K562 (cell line): ENCODE measurements around the gene HPCAL1. TPM values are rescaled to one million over a fixed set of nuclear protein-coding genes. Genes with fewer than 3 reads are reported as not detected.

Source experiments
- ATF1 ChIP-seq, 2 experiments: fragments of 450-650 bp in 1 of 2; IDR thresholded peaks; 2 replicates each; pipeline ENCODE4 v1.6.1; 2016; ENCODE audit warnings: missing compliant biosample characterization in 1 of 2, missing genetic modification characterization in 1 of 2
- ETV6 ChIP-seq, 3 experiments: fragments of 150-350 bp in 1 of 3; sonication (generic) in 1 of 3; formaldehyde crosslinking in 1 of 3; IDR thresholded peaks; 2 replicates each; pipeline versions ENCODE4 v1.6.1 to v1.8.0; 2014 to 2022; ENCODE audit warnings: borderline replicate concordance in 2 of 3, low read depth in 2 of 3, antibody characterized with exemption in 1 of 3, low read length in 1 of 3, mild to moderate bottlenecking in 1 of 3, missing genetic modification reagents in 1 of 3
- NCOA4 ChIP-seq: fragments of 450-650 bp; IDR thresholded peaks from 2 replicates; pipeline ENCODE4 v1.6.1; 2018; ENCODE audit warnings: mild to moderate bottlenecking; ENCODE audit not compliant: partially characterized antibody
- NELFE ChIP-seq: IDR thresholded peaks from 2 replicates; pipeline ENCODE4 v1.6.1; 2011; ENCODE audit warnings: mild to moderate bottlenecking; ENCODE audit not compliant: insufficient read depth, insufficient read length
- NFE2 ChIP-seq: IDR thresholded peaks from 2 replicates; pipeline ENCODE4 v1.6.1; 2014; ENCODE audit warnings: antibody characterized with exemption, low read depth
- NUFIP1 ChIP-seq: fragments of 450-650 bp; IDR thresholded peaks from 2 replicates; pipeline ENCODE4 v1.6.1; 2018; ENCODE audit not compliant: partially characterized antibody
- PHF20 ChIP-seq: fragments of 450-650 bp; IDR thresholded peaks from 2 replicates; pipeline ENCODE4 v1.6.1; 2018; ENCODE audit not compliant: partially characterized antibody
- SP2 ChIP-seq: IDR thresholded peaks from 2 replicates; pipeline ENCODE4 v1.6.1; 2011; ENCODE audit warnings: mild to moderate bottlenecking, low read depth, low read length, moderate library complexity; ENCODE audit not compliant: poor library complexity, severe bottlenecking; ENCODE audit errors: extremely low read depth
- SREBF1 ChIP-seq: fragments of 150-350 bp; IDR thresholded peaks from 2 replicates; pipeline ENCODE4 v1.6.1; 2014; ENCODE audit warnings: antibody characterized with exemption, low read depth, low read length, borderline replicate concordance
- SREBF2 ChIP-seq: sonication (generic); formaldehyde crosslinking; IDR thresholded peaks from 2 replicates; pipeline ENCODE4 v1.4.0; 2020; ENCODE audit warnings: mild to moderate bottlenecking, missing genetic modification reagents
- SUPT5H ChIP-seq: fragments of 450-650 bp; IDR thresholded peaks from 2 replicates; pipeline ENCODE4 v1.6.1; 2016
- U2AF2 ChIP-seq: fragments of 200-400 bp; formaldehyde crosslinking; optimal IDR thresholded peaks from 2 replicates; pipeline ENCODE3; 2017; ENCODE audit warnings: low read depth, mild to moderate bottlenecking, low read length
- ZC3H8 ChIP-seq: fragments of 450-650 bp; IDR thresholded peaks from 2 replicates; pipeline ENCODE4 v1.6.1; 2017
- ZNF146 ChIP-seq: IDR thresholded peaks from one replicate; pipeline ENCODE4 v1.6.1; 2018; ENCODE audit warnings: missing compliant biosample characterization; ENCODE audit not compliant: unreplicated experiment
- ZNF3 ChIP-seq: fragments of 250-450 bp; sonication (Bioruptor Pico); IDR thresholded peaks from 2 replicates; pipeline ENCODE4 v1.5.0; 2021; ENCODE audit warnings: mild to moderate bottlenecking, moderate library complexity
- ZNF780A ChIP-seq: fragments of 250-450 bp; sonication (Bioruptor Pico); IDR thresholded peaks from 2 replicates; pipeline ENCODE4 v1.5.0; 2021; ENCODE audit warnings: mild to moderate bottlenecking
- polyA plus RNA-seq, 8 experiments: library from polyadenylated mRNA; depleted of rRNA in 4 of 8; stranded (reverse) in 5 of 8; unstranded in 3 of 8; fragments of >200 nt; fragmentation: Nextera tagmentation in 2 of 8; fragmentation: Illumina TruSeq in 1 of 8; extraction: Ambion mirVana in 2 of 8; extraction: Trizol in 1 of 8; gene quantifications; 2 replicates each; pipeline versions ENCODE4 v1.2.1 to v1.2.3, GENCODE V29; 2011 to 2014; ENCODE audit warnings: inconsistent platforms in 1 of 8, missing spikeins in 1 of 8
- total RNA-seq, 7 experiments: library from RNA; depleted of rRNA in 6 of 7; stranded (reverse); fragments of >200 nt in 6 of 7; fragmentation: Illumina TruSeq in 2 of 7; extraction: Trizol in 2 of 7; gene quantifications; 2 replicates each; pipeline versions ENCODE4 v1.2.1 to v1.2.3, GENCODE V29; 2011 to 2021; ENCODE audit warnings: low replicate concordance in 1 of 7
- TF ChIP-seq, protein P1 (sequence below): fragments of 450-650 bp; IDR thresholded peaks from 2 replicates; pipeline ENCODE4 v1.6.1; 2016; ENCODE audit warnings: low read depth

The HPCAL1 gene
- total and polyA plus RNA-seq, 9 of the 15 experiments (the other 6 are each of a cell fraction or from before 2014, with no cell fraction given) = 2.7 to 65.5 (median 23.9) TPM

DNA sequence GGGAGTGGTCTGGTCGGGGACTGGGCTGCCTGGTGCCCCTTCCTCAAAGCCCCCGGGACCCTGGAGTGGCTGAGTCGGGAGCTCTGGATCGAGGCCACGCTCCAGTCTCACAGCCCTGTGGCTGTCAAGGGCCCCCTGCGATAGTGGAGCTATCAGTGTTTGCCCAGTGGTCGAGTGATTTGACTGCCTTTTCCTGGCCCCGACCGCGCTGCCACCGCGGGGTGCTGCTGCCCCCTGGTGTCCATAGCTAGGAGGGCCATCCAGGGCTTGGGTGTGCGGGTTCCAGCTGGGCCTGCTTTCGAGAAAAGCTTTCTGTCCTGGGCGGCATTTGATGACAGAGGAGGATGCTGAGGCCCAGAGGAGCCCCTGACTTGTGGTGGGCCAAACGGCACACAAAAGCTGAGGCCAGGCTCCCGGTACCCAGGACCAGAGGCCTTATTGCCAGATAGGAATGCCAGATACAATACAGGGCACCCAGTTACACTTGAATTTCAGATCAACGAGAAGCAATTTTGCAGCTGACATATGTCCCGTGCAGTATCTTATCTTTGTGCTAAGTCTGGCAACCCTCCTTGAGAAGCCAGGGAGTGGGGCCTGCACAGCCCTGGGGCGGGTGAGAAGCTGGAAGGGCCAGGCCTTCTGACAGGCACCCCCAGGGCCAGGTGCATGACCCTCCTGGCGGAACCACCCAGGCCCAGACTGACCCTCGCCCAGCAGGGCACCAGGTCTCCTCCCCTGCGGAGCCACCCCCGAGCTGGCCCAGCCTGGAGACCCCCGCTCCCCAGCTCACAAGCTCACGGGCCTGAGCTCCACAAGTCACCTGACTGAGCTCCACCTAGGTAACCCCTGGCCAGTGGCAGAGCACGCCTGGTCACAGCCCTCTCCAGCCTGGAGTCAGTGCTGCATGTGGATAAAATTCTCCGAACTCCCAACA lies 132.4 kb downstream of the HPCAL1 start (continued):
- TF ChIP-seq U2AF2 (no peak), NELFE (no peak), PHF20 (no peak), ZNF780A (no peak), NUFIP1 (no peak), SREBF2 (CRISPR knock-in tag) (no peak), NCOA4 (no peak), NFE2 (no peak), ATF1 (CRISPR knock-in tag; IDR thresholded peaks at IDR 0.05) (no peak), ATF1 (tag; IDR thresholded peaks at IDR 0.05) (peak; percentile 22; the same call in 1 of the 2 replicates), SUPT5H (no peak), SREBF1 (no peak), SP2 (no peak), ZNF3 (CRISPR knock-in tag) (no peak), ZNF146 (CRISPR knock-in tag) (no peak), ETV6 (IDR thresholded peaks at IDR 0.05; ENCODE audit: borderline replicate concordance in 1 of 2, low read depth in 2 of 2, low read length in 1 of 2) (no peak), ETV6 (CRISPR knock-in tag; IDR thresholded peaks at IDR 0.05; ENCODE audit: borderline replicate concordance) (no peak), ZC3H8 (no peak)
- TF ChIP-seq, protein P1, sequence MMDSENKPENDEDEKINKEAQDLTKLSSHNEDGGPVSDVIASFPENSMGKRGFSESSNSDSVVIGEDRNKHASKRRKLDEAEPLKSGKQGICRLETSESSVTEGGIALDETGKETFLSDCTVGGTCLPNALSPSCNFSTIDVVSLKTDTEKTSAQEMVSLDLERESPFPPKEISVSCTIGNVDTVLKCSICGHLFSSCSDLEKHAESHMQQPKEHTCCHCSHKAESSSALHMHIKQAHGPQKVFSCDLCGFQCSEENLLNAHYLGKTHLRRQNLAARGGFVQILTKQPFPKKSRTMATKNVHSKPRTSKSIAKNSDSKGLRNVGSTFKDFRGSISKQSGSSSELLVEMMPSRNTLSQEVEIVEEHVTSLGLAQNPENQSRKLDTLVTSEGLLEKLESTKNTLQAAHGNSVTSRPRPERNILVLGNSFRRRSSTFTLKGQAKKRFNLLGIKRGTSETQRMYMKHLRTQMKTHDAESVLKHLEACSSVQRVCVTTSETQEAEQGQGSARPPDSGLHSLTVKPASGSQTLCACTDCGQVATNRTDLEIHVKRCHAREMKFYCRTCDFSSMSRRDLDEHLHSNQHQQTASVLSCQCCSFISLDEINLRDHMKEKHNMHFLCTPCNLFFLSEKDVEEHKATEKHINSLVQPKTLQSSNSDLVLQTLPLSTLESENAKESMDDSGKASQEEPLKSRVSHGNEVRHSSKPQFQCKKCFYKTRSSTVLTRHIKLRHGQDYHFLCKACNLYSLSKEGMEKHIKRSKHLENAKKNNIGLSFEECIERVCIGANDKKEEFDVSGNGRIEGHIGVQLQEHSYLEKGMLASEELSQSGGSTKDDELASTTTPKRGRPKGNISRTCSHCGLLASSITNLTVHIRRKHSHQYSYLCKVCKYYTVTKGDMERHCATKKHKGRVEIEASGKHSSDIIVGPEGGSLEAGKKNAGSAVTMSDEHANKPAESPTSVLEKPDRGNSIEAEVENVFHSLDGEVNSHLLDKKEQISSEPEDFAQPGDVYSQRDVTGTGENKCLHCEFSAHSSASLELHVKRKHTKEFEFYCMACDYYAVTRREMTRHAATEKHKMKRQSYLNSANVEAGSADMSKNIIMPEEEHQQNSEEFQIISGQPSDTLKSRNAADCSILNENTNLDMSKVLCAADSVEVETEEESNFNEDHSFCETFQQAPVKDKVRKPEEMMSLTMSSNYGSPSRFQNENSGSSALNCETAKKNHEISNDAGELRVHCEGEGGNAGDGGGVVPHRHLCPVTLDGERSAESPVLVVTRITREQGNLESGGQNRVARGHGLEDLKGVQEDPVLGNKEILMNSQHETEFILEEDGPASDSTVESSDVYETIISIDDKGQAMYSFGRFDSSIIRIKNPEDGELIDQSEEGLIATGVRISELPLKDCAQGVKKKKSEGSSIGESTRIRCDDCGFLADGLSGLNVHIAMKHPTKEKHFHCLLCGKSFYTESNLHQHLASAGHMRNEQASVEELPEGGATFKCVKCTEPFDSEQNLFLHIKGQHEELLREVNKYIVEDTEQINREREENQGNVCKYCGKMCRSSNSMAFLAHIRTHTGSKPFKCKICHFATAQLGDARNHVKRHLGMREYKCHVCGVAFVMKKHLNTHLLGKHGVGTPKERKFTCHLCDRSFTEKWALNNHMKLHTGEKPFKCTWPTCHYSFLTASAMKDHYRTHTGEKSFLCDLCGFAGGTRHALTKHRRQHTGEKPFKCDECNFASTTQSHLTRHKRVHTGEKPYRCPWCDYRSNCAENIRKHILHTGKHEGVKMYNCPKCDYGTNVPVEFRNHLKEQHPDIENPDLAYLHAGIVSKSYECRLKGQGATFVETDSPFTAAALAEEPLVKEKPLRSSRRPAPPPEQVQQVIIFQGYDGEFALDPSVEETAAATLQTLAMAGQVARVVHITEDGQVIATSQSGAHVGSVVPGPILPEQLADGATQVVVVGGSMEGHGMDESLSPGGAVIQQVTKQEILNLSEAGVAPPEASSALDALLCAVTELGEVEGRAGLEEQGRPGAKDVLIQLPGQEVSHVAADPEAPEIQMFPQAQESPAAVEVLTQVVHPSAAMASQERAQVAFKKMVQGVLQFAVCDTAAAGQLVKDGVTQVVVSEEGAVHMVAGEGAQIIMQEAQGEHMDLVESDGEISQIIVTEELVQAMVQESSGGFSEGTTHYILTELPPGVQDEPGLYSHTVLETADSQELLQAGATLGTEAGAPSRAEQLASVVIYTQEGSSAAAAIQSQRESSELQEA = no peak
